HG02840 (cell line): ENCODE measurements around the gene HERC4.
"Not testable (repeated sequence)": the region's sequence is repeated elsewhere in the genome, so short reads cannot be mapped to it uniquely, and the experiment has no call there.

Source experiments
- ATAC-seq: cut with Tn5 transposase; IDR thresholded peaks from one replicate; pipeline ENCODE4 v1.9.1; 2021; ENCODE audit warnings: mild to moderate bottlenecking, moderate library complexity, moderate number of reproducible peaks; ENCODE audit not compliant: unreplicated experiment, low FRiP score

Gene HERC4

GRCh38 chr10:67912331-67912946 is 162.6 kb downstream of the HERC4 start:
- no peak for ATAC-seq

- no peak for ATAC-seq
Observed at GRCh38 chr10:67903581-67903980, 171.5 kb downstream of the HERC4 start.

GRCh38 chr10:67893637-67894036 is 181.4 kb downstream of the HERC4 start:
- no peak for ATAC-seq

GRCh38 chr10:67884842-67885670 is 190.0 kb downstream of the HERC4 start:
- peak; percentile 55 for ATAC-seq

- ATAC-seq = peak; percentile 86
Observed at GRCh38 chr10:67884313-67884841, 190.7 kb downstream of the HERC4 start, which contains the start of gene SIRT1. Gene SIRT1 (plus strand): TSS chr10:67884656. CDS start chr10:67884722, 66 bp downstream.

- no peak for ATAC-seq
Observed at GRCh38 chr10:67883710-67884312, 191.3 kb downstream of the HERC4 start.

GRCh38 chr10:67878133-67878532 is 196.9 kb downstream of the HERC4 start:
- ATAC-seq = no peak

GRCh38 chr10:67877421-67877820 is 197.7 kb downstream of the HERC4 start:
- ATAC-seq = not testable (repeated sequence)

- no peak for ATAC-seq
Observed at GRCh38 chr10:67875340-67876238, 199.5 kb downstream of the HERC4 start.
